ENCODE results near the gene ME3. TPM values are rescaled to one million over a fixed set of nuclear protein-coding genes. Genes with fewer than 3 reads are reported as not detected.

ME3 gene
- total and polyA plus RNA-seq, 2 donors (not counting 1 experiment from before 2014, with no cell fraction given), result 1.3 TPM; not detected in 1

- H3K27ac ChIP-seq (ENCODE audit: low read length in 2 of 2), result no peak overlapping the region
- DNase-seq, result no peak
- no peak overlapping the region for H2AFZ ChIP-seq (ENCODE audit: insufficient read depth, low read depth, low read length, poor library complexity, severe bottlenecking)
- no peak overlapping the region for H3K4me3 Mint-ChIP-seq
- H3K27me3 ChIP-seq (replicated peaks in 1 of 4; ENCODE audit: control extremely low read depth in 1 of 4, control insufficient read depth in 3 of 4, insufficient read depth in 4 of 4, low read length in 3 of 4), result no peaks in the 10 kb centered on the region
- H3K27me3 Mint-ChIP-seq, result no peaks in the 10 kb centered on the region
- no peaks in the 10 kb centered on the region for H3K79me2 ChIP-seq (ENCODE audit: control insufficient read depth, insufficient read depth, low read length)
- H3K4me3 ChIP-seq (ENCODE audit: control extremely low read depth in 1 of 5, extremely low read depth in 1 of 5, insufficient read depth in 1 of 5, low read depth in 2 of 5, low read length in 4 of 5), result no peak overlapping the region
- intact Hi-C loops (cut with micrococcal nuclease), result no loop called here
- CTCF ChIA-PET, result no interaction called here
- ATAC-seq (ENCODE audit: low read depth), result no peak
- H3K36me3 ChIP-seq (replicated peaks in 1 of 2; ENCODE audit: control extremely low read depth in 1 of 2, control insufficient read depth in 1 of 2, extremely low read depth in 1 of 2, insufficient read depth in 2 of 2, low read length in 1 of 2), result no peaks in the 10 kb centered on the region
- no peaks in the 10 kb centered on the region for H3K9me3 Mint-ChIP-seq (ENCODE audit: insufficient read depth)
- H3K27ac Mint-ChIP-seq, result no peak overlapping the region
- no peaks in the 10 kb centered on the region for H3K9me3 ChIP-seq (ENCODE audit: control extremely low read depth in 1 of 3, control insufficient read depth in 2 of 3, insufficient read depth in 1 of 3, low read length in 2 of 3)
- no peaks in the 10 kb centered on the region for H4K20me1 ChIP-seq (ENCODE audit: control insufficient read depth, insufficient read depth, low read length, poor library complexity, severe bottlenecking)
- H3K4me1 ChIP-seq (ENCODE audit: control insufficient read depth in 2 of 2, insufficient read depth in 2 of 2, low read length in 2 of 2), result no peaks in the 10 kb centered on the region
- POLR2A ChIA-PET, result no interaction called here
- no peaks in the 10 kb centered on the region for H3K4me1 Mint-ChIP-seq
- no peak for TF ChIP-seq CTCF (IDR thresholded peaks at IDR 0.05)
- no peak for TF ChIP-seq EZH2 (IDR thresholded peaks at IDR 0.05; ENCODE audit: borderline replicate concordance, insufficient read depth, low read depth, low read length, poor library complexity, severe bottlenecking)
- no peak overlapping the region for H3K9ac ChIP-seq (ENCODE audit: low read length)
- H3K4me2 ChIP-seq (replicated peaks; ENCODE audit: low read depth, low read length, poor library complexity, severe bottlenecking), result no peak overlapping the region
- 100% methylated on average over 1 of the region's 4 CpGs for WGBS (ENCODE audit: insufficient coverage)
Observed at GRCh38 chr11:86551288-86552092, 120.9 kb downstream of the ME3 start.

GRCh38 chr11:86550757-86551156, 121.7 kb downstream of the ME3 start:
- Histone ChIP-seq H3K9ac (ENCODE audit: low read length) (no peak overlapping the region), H3K27me3 (replicated peaks in 1 of 4; ENCODE audit: control extremely low read depth in 1 of 4, control insufficient read depth in 3 of 4, insufficient read depth in 4 of 4, low read length in 3 of 4) (no peaks in the 10 kb centered on the region), H3K4me3 (ENCODE audit: control extremely low read depth in 1 of 5, extremely low read depth in 1 of 5, insufficient read depth in 1 of 5, low read depth in 2 of 5, low read length in 4 of 5) (no peak overlapping the region), H2AFZ (ENCODE audit: insufficient read depth, low read depth, low read length, poor library complexity, severe bottlenecking) (no peak overlapping the region), H4K20me1 (ENCODE audit: control insufficient read depth, insufficient read depth, low read length, poor library complexity, severe bottlenecking) (no peaks in the 10 kb centered on the region), H3K9me3 (ENCODE audit: control extremely low read depth in 1 of 3, control insufficient read depth in 2 of 3, insufficient read depth in 1 of 3, low read length in 2 of 3) (no peaks in the 10 kb centered on the region), H3K36me3 (replicated peaks in 1 of 2; ENCODE audit: control extremely low read depth in 1 of 2, control insufficient read depth in 1 of 2, extremely low read depth in 1 of 2, insufficient read depth in 2 of 2, low read length in 1 of 2) (no peaks in the 10 kb centered on the region), H3K27ac (ENCODE audit: low read length in 2 of 2) (no peak overlapping the region), H3K4me1 (ENCODE audit: control insufficient read depth in 2 of 2, insufficient read depth in 2 of 2, low read length in 2 of 2) (no peaks in the 10 kb centered on the region), H3K79me2 (ENCODE audit: control insufficient read depth, insufficient read depth, low read length) (no peaks in the 10 kb centered on the region), H3K4me2 (replicated peaks; ENCODE audit: low read depth, low read length, poor library complexity, severe bottlenecking) (no peak overlapping the region)
- Mint-ChIP-seq H3K27me3 (no peaks in the 10 kb centered on the region), H3K27ac (no peak overlapping the region), H3K4me3 (no peak overlapping the region), H3K4me1 (no peaks in the 10 kb centered on the region), H3K9me3 (ENCODE audit: insufficient read depth) (no peaks in the 10 kb centered on the region)
- TF ChIP-seq EZH2 (IDR thresholded peaks at IDR 0.05; ENCODE audit: borderline replicate concordance, insufficient read depth, low read depth, low read length, poor library complexity, severe bottlenecking) (no peak), CTCF (IDR thresholded peaks at IDR 0.05) (no peak)
- DNase-seq (no peak), ATAC-seq (ENCODE audit: low read depth) (no peak)
- ChIA-PET POLR2A (no interaction called here), CTCF (no interaction called here)
- 100% methylated on average over 1 of the region's 2 CpGs for WGBS (ENCODE audit: insufficient coverage)
- intact Hi-C loops (cut with micrococcal nuclease), result no loop called here
